GM23338 (cell line): ENCODE measurements around the gene LPAR1. TPM values are rescaled to one million over a fixed set of nuclear protein-coding genes. Genes with fewer than 3 reads are reported as not detected.

Experiments used
- ATAC-seq: fragments of 200-7000 bp; cut with Tn5 transposase; 3 replicates; pipeline ENCODE4 v1.9.1; 2020
- DNase-seq: peaks from one replicate; pipeline ENCODE4 v3.0.0-alpha.2; 2015; ENCODE audit warnings: low spot score
- H2AFZ ChIP-seq: fragments of 200-600 bp; sonication (generic); 2 replicates; pipeline ENCODE4 v1.8.0; 2016; ENCODE audit warnings: antibody characterized with exemption, mild to moderate bottlenecking, moderate library complexity
- H3F3A ChIP-seq: fragments of 200-600 bp; sonication (generic); replicated peaks from 2 replicates; pipeline ENCODE4 v1.8.0; 2017; ENCODE audit warnings: antibody characterized with exemption, mixed run types, low read depth
- H3K27ac ChIP-seq: fragments of 200-600 bp; sonication (generic); 2 replicates; pipeline ENCODE4 v1.6.1; 2016; ENCODE audit warnings: low read depth
- H3K27me3 ChIP-seq: fragments of 200-600 bp; sonication (generic); 2 replicates; pipeline ENCODE4 v1.8.0; 2016; ENCODE audit warnings: mild to moderate bottlenecking, mixed run types, moderate library complexity; ENCODE audit not compliant: insufficient read depth
- H3K36me3 ChIP-seq: fragments of 200-600 bp; sonication (generic); 2 replicates; pipeline ENCODE4 v1.8.0; 2016; ENCODE audit warnings: mild to moderate bottlenecking; ENCODE audit not compliant: insufficient read depth
- H3K4me1 ChIP-seq: fragments of 200-600 bp; sonication (generic); 2 replicates; pipeline ENCODE4 v1.8.0; 2016; ENCODE audit warnings: mild to moderate bottlenecking, moderate library complexity; ENCODE audit not compliant: insufficient read depth
- H3K4me2 ChIP-seq: fragments of 200-600 bp; sonication (generic); 2 replicates; pipeline ENCODE4 v1.7.1; 2017; ENCODE audit warnings: mixed run types
- H3K4me3 ChIP-seq: fragments of 200-600 bp; sonication (generic); 2 replicates; pipeline ENCODE4 v1.6.1; 2016; ENCODE audit warnings: mixed run types
- H3K79me2 ChIP-seq: fragments of 200-600 bp; sonication (generic); replicated peaks from 2 replicates; pipeline ENCODE4 v1.8.0; 2017; ENCODE audit warnings: mild to moderate bottlenecking; ENCODE audit not compliant: insufficient read depth
- H3K9me2 ChIP-seq: fragments of 200-600 bp; sonication (generic); 2 replicates; pipeline ENCODE4 v1.8.0; 2017; ENCODE audit not compliant: insufficient read depth
- H4K20me1 ChIP-seq: fragments of 200-600 bp; sonication (generic); replicated peaks from 2 replicates; pipeline ENCODE4 v1.8.0; 2017; ENCODE audit warnings: mild to moderate bottlenecking; ENCODE audit not compliant: insufficient read depth
- H3K27ac Mint-ChIP-seq: 2 replicates; pipeline ENCODE4 v1.8.0; 2020; ENCODE audit warnings: inconsistent platforms, mild to moderate bottlenecking, moderate library complexity, mixed read lengths
- H3K27me3 Mint-ChIP-seq: 3 replicates; pipeline ENCODE4 v1.8.0; 2022; ENCODE audit warnings: low read depth, mild to moderate bottlenecking, moderate library complexity, mixed read lengths, inconsistent platforms; ENCODE audit not compliant: insufficient read depth, poor library complexity
- H3K36me3 Mint-ChIP-seq: 3 replicates; pipeline ENCODE4 v1.8.0; 2021; ENCODE audit warnings: low read depth, mild to moderate bottlenecking, inconsistent platforms, moderate library complexity, mixed read lengths
- H3K4me1 Mint-ChIP-seq: 3 replicates; pipeline ENCODE4 v1.8.0; 2020; ENCODE audit warnings: mild to moderate bottlenecking, inconsistent platforms, mixed read lengths
- H3K4me3 Mint-ChIP-seq: 3 replicates; pipeline ENCODE4 v1.8.0; 2021; ENCODE audit warnings: moderate library complexity, mild to moderate bottlenecking, inconsistent platforms, mixed read lengths
- H3K9me3 Mint-ChIP-seq: 3 replicates; pipeline ENCODE4 v1.8.0; 2020; ENCODE audit warnings: moderate library complexity, mild to moderate bottlenecking, inconsistent platforms, mixed read lengths
- CREB1 ChIP-seq: fragments of 250-450 bp; sonication (Bioruptor Pico); IDR thresholded peaks from 2 replicates; pipeline ENCODE4 v1.5.0; 2020; ENCODE audit warnings: low read depth, mild to moderate bottlenecking, moderate library complexity
- CTCF ChIP-seq, 2 experiments: fragments of 200-600 bp in 1 of 2; sonication (generic) in 1 of 2; conservative IDR thresholded peaks; 2 replicates each; pipeline versions ENCODE4 v1.5.1 to v1.6.1; 2016 to 2017; ENCODE audit warnings: antibody characterized with exemption in 2 of 2, low read depth in 2 of 2, mild to moderate bottlenecking in 2 of 2, moderate library complexity in 1 of 2
- EZH2 ChIP-seq: fragments of 200-600 bp; sonication (generic); IDR thresholded peaks from one replicate; pipeline ENCODE4 v1.8.0; 2017; ENCODE audit warnings: antibody characterized with exemption, mild to moderate bottlenecking, low read depth; ENCODE audit not compliant: unreplicated experiment
- EZH2phosphoT487 ChIP-seq: fragments of 200-600 bp; sonication (generic); IDR thresholded peaks from one replicate; pipeline ENCODE4 v1.8.1; 2018; ENCODE audit warnings: antibody characterized with exemption; ENCODE audit not compliant: unreplicated experiment
- JUNB ChIP-seq: IDR thresholded peaks from one replicate; pipeline ENCODE4 v1.6.1; 2016; ENCODE audit warnings: antibody characterized with exemption; ENCODE audit not compliant: unreplicated experiment
- NANOG ChIP-seq: IDR thresholded peaks from 2 replicates; pipeline ENCODE4 v1.6.1; 2016; ENCODE audit warnings: antibody characterized with exemption, borderline replicate concordance
- POLR2AphosphoS5 ChIP-seq: IDR thresholded peaks from 2 replicates; pipeline ENCODE4 v1.6.1; 2016; ENCODE audit warnings: antibody characterized with exemption, low read depth
- REST ChIP-seq: IDR thresholded peaks from one replicate; pipeline ENCODE4 v1.6.1; 2018; ENCODE audit warnings: antibody characterized with exemption; ENCODE audit not compliant: unreplicated experiment
- STAT1 ChIP-seq: IDR thresholded peaks from one replicate; pipeline ENCODE4 v1.6.1; 2016; ENCODE audit warnings: antibody characterized with exemption; ENCODE audit not compliant: unreplicated experiment
- ZNF114 ChIP-seq: fragments of 250-450 bp; sonication (Bioruptor Pico); IDR thresholded peaks from 2 replicates; pipeline ENCODE4 v1.5.0; 2020; ENCODE audit warnings: mild to moderate bottlenecking, moderate library complexity
- ZNF331 ChIP-seq: fragments of 250-450 bp; sonication (Bioruptor Pico); IDR thresholded peaks from 2 replicates; pipeline ENCODE4 v1.5.0; 2020; ENCODE audit warnings: low read depth, mild to moderate bottlenecking, moderate library complexity
- polyA plus RNA-seq: library from polyadenylated mRNA; unstranded; fragments of >200 nt; fragmentation: Nextera tagmentation; extraction: Ambion mirVana; gene quantifications from 2 replicates; pipeline ENCODE4 v1.2.1, GENCODE V29; 2016
- total RNA-seq: library from RNA; depleted of rRNA; stranded (reverse); fragments of >200 nt; shearing (Covaris generic); gene quantifications from 2 replicates; pipeline ENCODE4 v1.2.3, GENCODE V29; 2014
- TF ChIP-seq, protein P1 (sequence below): IDR thresholded peaks from 2 replicates; pipeline ENCODE4 v1.6.1; 2016; ENCODE audit warnings: antibody characterized with exemption

Gene LPAR1
- total and polyA plus RNA-seq, 2 experiments from 2014 or later, result 1.0 to 3.8 TPM

DNA sequence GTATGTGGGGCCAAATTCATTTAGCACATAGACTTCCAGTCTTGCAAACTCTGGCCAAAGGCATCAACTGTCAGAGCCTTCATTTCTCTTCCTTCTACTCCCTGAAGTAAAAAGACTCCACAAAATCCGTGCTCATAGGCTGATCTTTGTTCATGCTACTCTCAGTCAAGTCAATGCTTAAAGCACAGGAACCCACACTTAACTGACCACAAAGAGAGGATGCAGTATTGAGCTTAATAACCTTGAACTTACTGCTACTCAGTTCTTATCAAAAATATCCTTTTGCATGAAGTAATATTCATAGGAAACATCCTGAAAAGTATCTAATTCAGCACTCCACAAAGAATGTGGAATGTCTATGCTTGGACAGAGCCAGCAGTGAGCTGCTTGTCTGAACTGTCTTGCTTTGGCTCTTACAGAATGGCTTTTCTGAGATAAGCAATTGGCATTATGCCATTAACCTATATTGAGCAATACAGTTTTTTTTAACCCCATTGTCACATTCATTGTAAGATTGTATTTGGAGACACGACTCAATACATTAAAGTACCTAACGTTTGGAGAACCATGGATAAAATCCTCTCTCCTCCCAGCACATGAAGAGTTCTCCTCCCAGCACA lies 21.7 kb downstream of the LPAR1 start:
- no peak overlapping the region for H3K4me3 Mint-ChIP-seq
- Histone ChIP-seq H3K27ac (no peak overlapping the region), H3F3A (no peaks in the 10 kb centered on the region), H3K27me3 (no peaks in the 10 kb centered on the region), H4K20me1 (no peaks in the 10 kb centered on the region), H3K4me2 (no peak overlapping the region), H3K9me2 (peaks cover 10% of the 10 kb centered on the region; the same call in 1 of the 2 replicates), H3K4me1 (no peaks in the 10 kb centered on the region), H3K36me3 (no peaks in the 10 kb centered on the region), H3K79me2 (no peaks in the 10 kb centered on the region), H2AFZ (no peak overlapping the region), H3K4me3 (no peak overlapping the region)
- H3K27ac Mint-ChIP-seq, result no peak overlapping the region
- DNase-seq (no peak), ATAC-seq (no peak)
- no peaks in the 10 kb centered on the region for H3K4me1 Mint-ChIP-seq
- no peaks in the 10 kb centered on the region for H3K27me3 Mint-ChIP-seq
- TF ChIP-seq ZNF114 (CRISPR knock-in tag) (no peak), STAT1 (no peak), POLR2AphosphoS5 (no peak), JUNB (no peak), CTCF (conservative IDR thresholded peaks at IDR 0.05; ENCODE audit: low read depth in 2 of 2) (no peak), ZNF331 (CRISPR knock-in tag) (no peak), NANOG (no peak), EZH2 (no peak), EZH2phosphoT487 (no peak), CREB1 (no peak), REST (no peak)
- no peaks in the 10 kb centered on the region for H3K36me3 Mint-ChIP-seq
- H3K9me3 Mint-ChIP-seq, result no peaks in the 10 kb centered on the region

DNA sequence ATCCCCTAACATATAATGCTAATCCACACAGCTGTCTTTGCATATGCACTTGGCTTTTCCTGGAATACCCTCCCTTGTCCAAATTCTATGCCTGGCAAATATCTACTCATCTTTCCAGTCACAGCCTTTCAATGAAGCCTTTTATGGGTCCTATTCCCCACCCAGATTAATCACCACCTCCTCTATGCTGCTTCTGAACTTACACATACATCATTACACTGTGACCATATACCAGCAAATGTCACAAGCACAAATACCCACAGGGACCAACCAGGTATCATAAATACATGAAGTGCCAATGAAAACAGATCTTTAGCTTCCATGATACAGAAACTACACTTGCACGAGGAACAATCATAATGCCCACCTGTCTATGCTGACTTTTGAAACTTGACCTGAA lies 22.3 kb downstream of the LPAR1 start:
- Mint-ChIP-seq H3K4me3 (no peak overlapping the region), H3K27ac (no peak overlapping the region), H3K4me1 (no peaks in the 10 kb centered on the region), H3K9me3 (no peaks in the 10 kb centered on the region), H3K27me3 (no peaks in the 10 kb centered on the region), H3K36me3 (no peaks in the 10 kb centered on the region)
- peaks cover 10% of the 10 kb centered on the region; the same call in 1 of the 2 replicates for H3K9me2 ChIP-seq
- TF ChIP-seq CTCF (conservative IDR thresholded peaks at IDR 0.05; ENCODE audit: low read depth in 2 of 2) (no peak), CREB1 (no peak), JUNB (no peak), ZNF331 (CRISPR knock-in tag) (no peak), EZH2phosphoT487 (no peak), ZNF114 (CRISPR knock-in tag) (no peak)
- TF ChIP-seq, protein P1, sequence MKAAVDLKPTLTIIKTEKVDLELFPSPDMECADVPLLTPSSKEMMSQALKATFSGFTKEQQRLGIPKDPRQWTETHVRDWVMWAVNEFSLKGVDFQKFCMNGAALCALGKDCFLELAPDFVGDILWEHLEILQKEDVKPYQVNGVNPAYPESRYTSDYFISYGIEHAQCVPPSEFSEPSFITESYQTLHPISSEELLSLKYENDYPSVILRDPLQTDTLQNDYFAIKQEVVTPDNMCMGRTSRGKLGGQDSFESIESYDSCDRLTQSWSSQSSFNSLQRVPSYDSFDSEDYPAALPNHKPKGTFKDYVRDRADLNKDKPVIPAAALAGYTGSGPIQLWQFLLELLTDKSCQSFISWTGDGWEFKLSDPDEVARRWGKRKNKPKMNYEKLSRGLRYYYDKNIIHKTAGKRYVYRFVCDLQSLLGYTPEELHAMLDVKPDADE, result no peak
- DNase-seq (no peak), ATAC-seq (no peak)
- H2AFZ ChIP-seq, result no peak overlapping the region
- H3K27me3 ChIP-seq, result no peaks in the 10 kb centered on the region
- H3K4me3 ChIP-seq, result no peak overlapping the region
- no peaks in the 10 kb centered on the region for H3K79me2 ChIP-seq
- no peak overlapping the region for H3K27ac ChIP-seq
- H3K36me3 ChIP-seq, result no peaks in the 10 kb centered on the region
- no peaks in the 10 kb centered on the region for H3K4me1 ChIP-seq
- H3K4me2 ChIP-seq, result no peak overlapping the region
- H3F3A ChIP-seq, result no peaks in the 10 kb centered on the region
- H4K20me1 ChIP-seq, result no peaks in the 10 kb centered on the region
